Measurements from ENCODE around the gene MRPL48. TPM values are rescaled to one million over a fixed set of nuclear protein-coding genes. Genes with fewer than 3 reads are reported as not detected.

Gene MRPL48
- total RNA-seq, 1 donor from 2014 or later, result 27.2 TPM

DNA sequence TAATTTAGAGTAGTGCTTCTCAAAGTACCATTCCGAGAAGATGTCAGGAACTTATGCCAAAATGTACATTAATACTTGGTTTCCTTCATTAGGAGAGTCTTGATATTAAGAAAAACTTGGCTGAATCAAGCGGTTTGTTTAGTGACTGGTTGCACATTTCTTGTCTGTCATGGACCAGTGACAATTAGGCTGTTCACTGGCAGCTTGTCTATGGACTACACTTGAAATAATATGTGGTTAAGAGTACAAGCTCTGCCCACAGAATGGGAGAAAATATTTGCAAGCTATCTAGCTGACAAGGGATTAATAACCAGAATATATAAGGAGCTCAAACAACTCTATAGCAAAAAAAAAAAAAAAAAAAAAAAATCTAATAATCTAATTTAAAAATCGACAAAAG, 64.4 kb downstream of the MRPL48 start:
- H3K27ac Mint-ChIP-seq, result no peak overlapping the region
- no peaks in the 10 kb centered on the region for H3K9me3 Mint-ChIP-seq
- no peak overlapping the region for H3K4me3 Mint-ChIP-seq
- Histone ChIP-seq H3K79me2 (ENCODE audit: low read depth) (no peaks in the 10 kb centered on the region), H2AFZ (replicated peaks) (no peak overlapping the region), H3K9ac (no peak overlapping the region), H3F3A (ENCODE audit: low read depth) (peaks cover 10% of the 10 kb centered on the region), H3K36me3 (no peaks in the 10 kb centered on the region), H3K27me3 (no peaks in the 10 kb centered on the region), H3K4me2 (no peak overlapping the region), H4K20me1 (ENCODE audit: low read depth) (no peaks in the 10 kb centered on the region), H3K4me1 (peaks cover 8% of the 10 kb centered on the region), H3K4me3 (no peak overlapping the region), H3K9me3 (ENCODE audit: low read depth) (no peaks in the 10 kb centered on the region), H3K27ac (no peak overlapping the region)
- peaks cover 5% of the 10 kb centered on the region for H3K36me3 Mint-ChIP-seq
- H3K4me1 Mint-ChIP-seq, result peaks cover 11% of the 10 kb centered on the region
- TF ChIP-seq EZH2phosphoT487 (IDR thresholded peaks at IDR 0.05) (no peak), EZH2 (IDR thresholded peaks at IDR 0.05) (no peak)
- TF ChIP-seq, protein P1, sequence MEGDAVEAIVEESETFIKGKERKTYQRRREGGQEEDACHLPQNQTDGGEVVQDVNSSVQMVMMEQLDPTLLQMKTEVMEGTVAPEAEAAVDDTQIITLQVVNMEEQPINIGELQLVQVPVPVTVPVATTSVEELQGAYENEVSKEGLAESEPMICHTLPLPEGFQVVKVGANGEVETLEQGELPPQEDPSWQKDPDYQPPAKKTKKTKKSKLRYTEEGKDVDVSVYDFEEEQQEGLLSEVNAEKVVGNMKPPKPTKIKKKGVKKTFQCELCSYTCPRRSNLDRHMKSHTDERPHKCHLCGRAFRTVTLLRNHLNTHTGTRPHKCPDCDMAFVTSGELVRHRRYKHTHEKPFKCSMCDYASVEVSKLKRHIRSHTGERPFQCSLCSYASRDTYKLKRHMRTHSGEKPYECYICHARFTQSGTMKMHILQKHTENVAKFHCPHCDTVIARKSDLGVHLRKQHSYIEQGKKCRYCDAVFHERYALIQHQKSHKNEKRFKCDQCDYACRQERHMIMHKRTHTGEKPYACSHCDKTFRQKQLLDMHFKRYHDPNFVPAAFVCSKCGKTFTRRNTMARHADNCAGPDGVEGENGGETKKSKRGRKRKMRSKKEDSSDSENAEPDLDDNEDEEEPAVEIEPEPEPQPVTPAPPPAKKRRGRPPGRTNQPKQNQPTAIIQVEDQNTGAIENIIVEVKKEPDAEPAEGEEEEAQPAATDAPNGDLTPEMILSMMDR (IDR thresholded peaks at IDR 0.05), result no peak
- H3K27me3 Mint-ChIP-seq (ENCODE audit: insufficient read depth, low read depth), result peaks cover 3% of the 10 kb centered on the region
- DNase-seq (ENCODE audit: low spot score), result no peak

- H3F3A ChIP-seq (ENCODE audit: low read depth), result peaks cover 10% of the 10 kb centered on the region
- TF ChIP-seq, protein P1 (IDR thresholded peaks at IDR 0.05), result no peak
- TF ChIP-seq EZH2phosphoT487 (IDR thresholded peaks at IDR 0.05) (no peak), EZH2 (IDR thresholded peaks at IDR 0.05) (no peak)
- no peak overlapping the region for H3K4me3 Mint-ChIP-seq
- no peak for DNase-seq (ENCODE audit: low spot score)
- H3K9me3 ChIP-seq (ENCODE audit: low read depth), result no peaks in the 10 kb centered on the region
- H3K27me3 ChIP-seq, result no peaks in the 10 kb centered on the region
- H3K9ac ChIP-seq, result no peak overlapping the region
- H3K79me2 ChIP-seq (ENCODE audit: low read depth), result no peaks in the 10 kb centered on the region
- no peak overlapping the region for H3K4me3 ChIP-seq
- no peaks in the 10 kb centered on the region for H3K36me3 ChIP-seq
- H2AFZ ChIP-seq (replicated peaks), result no peak overlapping the region
- H3K36me3 Mint-ChIP-seq, result peaks cover 6% of the 10 kb centered on the region
- H3K4me2 ChIP-seq, result no peak overlapping the region
- no peaks in the 10 kb centered on the region for H3K9me3 Mint-ChIP-seq
- no peaks in the 10 kb centered on the region for H4K20me1 ChIP-seq (ENCODE audit: low read depth)
- no peak overlapping the region for H3K27ac Mint-ChIP-seq
- H3K4me1 ChIP-seq, result peaks cover 8% of the 10 kb centered on the region
- H3K27ac ChIP-seq, result no peak overlapping the region
- H3K27me3 Mint-ChIP-seq (ENCODE audit: insufficient read depth, low read depth), result peaks cover 3% of the 10 kb centered on the region
- H3K4me1 Mint-ChIP-seq, result peaks cover 11% of the 10 kb centered on the region
Observed at GRCh38 chr11:73854680-73855079, 67.0 kb downstream of the MRPL48 start.

DNA sequence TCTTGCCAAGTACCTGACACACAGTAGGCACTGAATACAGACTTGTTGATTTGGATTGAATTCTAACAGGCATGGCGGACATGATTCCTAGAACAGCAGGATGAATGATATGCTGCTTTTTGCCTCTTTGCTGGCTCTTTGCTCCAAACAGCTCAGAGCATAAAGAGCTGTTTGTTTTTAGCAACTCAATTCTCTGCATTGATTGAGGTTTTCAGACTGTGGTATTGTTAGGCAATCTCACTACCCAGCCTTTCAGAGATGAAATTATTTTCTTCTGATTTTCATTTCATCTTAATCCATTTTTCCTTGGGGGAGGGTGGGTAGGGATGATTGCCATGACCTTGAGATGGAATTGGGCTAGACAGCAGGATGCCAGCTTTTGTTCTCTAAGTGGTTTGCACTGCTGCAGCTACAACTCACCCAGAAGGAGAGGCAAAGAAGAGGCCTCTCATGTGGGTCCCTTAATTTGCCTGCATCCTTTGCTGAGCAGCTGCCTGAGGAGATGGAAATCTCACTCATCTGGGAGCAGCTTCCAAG, 68.4 kb downstream of the MRPL48 start:
- no peaks in the 10 kb centered on the region for H3K36me3 ChIP-seq
- no peak overlapping the region for H3K4me3 ChIP-seq
- H3F3A ChIP-seq (ENCODE audit: low read depth), result peaks cover 10% of the 10 kb centered on the region
- TF ChIP-seq, protein P1 (IDR thresholded peaks at IDR 0.05), result no peak
- TF ChIP-seq EZH2 (IDR thresholded peaks at IDR 0.05) (no peak), EZH2phosphoT487 (IDR thresholded peaks at IDR 0.05) (no peak)
- H3K9me3 ChIP-seq (ENCODE audit: low read depth), result no peaks in the 10 kb centered on the region
- no peak overlapping the region for H3K9ac ChIP-seq
- no peak overlapping the region for H3K4me2 ChIP-seq
- peaks cover 2% of the 10 kb centered on the region for H3K27me3 Mint-ChIP-seq (ENCODE audit: insufficient read depth, low read depth)
- H2AFZ ChIP-seq (replicated peaks), result no peak overlapping the region
- peak overlapping the region; percentile 77 for H3K27ac Mint-ChIP-seq
- H3K27ac ChIP-seq, result no peak overlapping the region
- no peak for DNase-seq (ENCODE audit: low spot score)
- H3K4me1 ChIP-seq, result peaks cover 8% of the 10 kb centered on the region
- H3K9me3 Mint-ChIP-seq, result no peaks in the 10 kb centered on the region
- no peaks in the 10 kb centered on the region for H3K79me2 ChIP-seq (ENCODE audit: low read depth)
- H3K4me1 Mint-ChIP-seq, result peaks cover 11% of the 10 kb centered on the region
- no peak overlapping the region for H3K4me3 Mint-ChIP-seq
- H3K27me3 ChIP-seq, result no peaks in the 10 kb centered on the region
- no peaks in the 10 kb centered on the region for H4K20me1 ChIP-seq (ENCODE audit: low read depth)
- H3K36me3 Mint-ChIP-seq, result peaks cover 13% of the 10 kb centered on the region
